H1 (cell line): Measurements from ENCODE around the gene CDON. TPM values are rescaled to one million over a fixed set of nuclear protein-coding genes. Genes with fewer than 3 reads are reported as not detected.

Experiments used
- CTCF ChIA-PET: fragments of 300-600 bp; sonication (Branson Sonifier 250); formaldehyde crosslinking; loops from one replicate; lab custom pipeline; 2021; ENCODE audit not compliant: partially characterized antibody; lab: Charles Lee
- POLR2A ChIA-PET: fragments of 300-600 bp; sonication (Branson Sonifier 250); formaldehyde crosslinking; loops from one replicate; lab custom pipeline; 2021; ENCODE audit warnings: inconsistent platforms; ENCODE audit not compliant: partially characterized antibody; lab: Charles Lee
- DNase-seq, 2 experiments: peaks; one replicate each; pipeline versions ENCODE4 v3.0.0 to v3.0.0-alpha.2; 2010 to 2022; ENCODE audit warnings: low spot score in 2 of 2, low read depth in 1 of 2, mixed read lengths in 1 of 2
- FAIRE-seq: peaks from 2 replicates; lab custom pipeline; 2011; peaks lifted over from hg19 to GRCh38; lab: Jason Lieb, UNC
- H2AFZ ChIP-seq: 2 replicates; pipeline ENCODE4 v1.8.1; 2012; ENCODE audit warnings: low read length, inconsistent platforms
- H2AK5ac ChIP-seq: 2 replicates; pipeline ENCODE4 v1.6.1; 2013; ENCODE audit warnings: low read depth, low read length
- H2BK120ac ChIP-seq: replicated peaks from 2 replicates; pipeline ENCODE3; 2013; ENCODE audit warnings: low read depth, low read length, inconsistent platforms
- H2BK12ac ChIP-seq: 2 replicates; pipeline ENCODE4 v1.6.1; 2013; ENCODE audit warnings: low read depth, low read length
- H2BK15ac ChIP-seq: 2 replicates; pipeline ENCODE4 v1.6.1; 2013; ENCODE audit warnings: low read length
- H2BK20ac ChIP-seq: 2 replicates; pipeline ENCODE4 v1.6.1; 2013; ENCODE audit warnings: low read length
- H2BK5ac ChIP-seq: 2 replicates; pipeline ENCODE4 v1.6.1; 2013; ENCODE audit warnings: low read depth, low read length
- H3K14ac ChIP-seq: 2 replicates; pipeline ENCODE4 v1.6.1; 2013; ENCODE audit warnings: inconsistent platforms; ENCODE audit not compliant: insufficient read length
- H3K18ac ChIP-seq: 2 replicates; pipeline ENCODE4 v1.6.1; 2013; ENCODE audit warnings: low read length; ENCODE audit errors: extremely low read depth
- H3K23ac ChIP-seq: 2 replicates; pipeline ENCODE4 v1.6.1; 2013; ENCODE audit warnings: inconsistent platforms; ENCODE audit not compliant: insufficient read length
- H3K23me2 ChIP-seq: 2 replicates; pipeline ENCODE4 v1.6.1; 2013; ENCODE audit warnings: low read depth, low read length
- H3K27ac ChIP-seq: 2 replicates; pipeline ENCODE4 v1.6.1; 2011; ENCODE audit warnings: low read depth, low read length, inconsistent platforms
- H3K27me3 ChIP-seq, 4 experiments: replicated peaks in 1 of 4; 1 replicate in 1 of 4; 2 replicates in 3 of 4; pipeline versions ENCODE4 v1.6.1 to v1.8.1; 2011 to 2013; ENCODE audit warnings: low read length in 3 of 4, mild to moderate bottlenecking in 3 of 4, inconsistent platforms in 2 of 4, mixed read lengths in 2 of 4, moderate library complexity in 1 of 4; ENCODE audit not compliant: control insufficient read depth in 3 of 4, insufficient read depth in 3 of 4; ENCODE audit errors: extremely low read depth in 1 of 4
- H3K36me3 ChIP-seq, 4 experiments: 2 replicates each; pipeline versions ENCODE4 v1.6.1 to v1.8.1; 2011 to 2013; ENCODE audit warnings: mild to moderate bottlenecking in 4 of 4, low read length in 3 of 4, moderate library complexity in 2 of 4, control low read depth in 1 of 4, inconsistent platforms in 1 of 4; ENCODE audit not compliant: insufficient read depth in 4 of 4, control insufficient read depth in 2 of 4
- H3K4ac ChIP-seq: replicated peaks from 2 replicates; pipeline ENCODE3; 2013; ENCODE audit warnings: low read length, low read depth, mixed read lengths, inconsistent platforms; ENCODE audit not compliant: insufficient read length
- H3K4me1 ChIP-seq, 4 experiments: replicated peaks in 1 of 4; 1 replicate in 1 of 4; 2 replicates in 3 of 4; pipeline versions ENCODE4 v1.6.1 to v1.8.1; 2011 to 2013; ENCODE audit warnings: low read length in 3 of 4, inconsistent platforms in 2 of 4, mixed read lengths in 1 of 4; ENCODE audit not compliant: insufficient read depth in 4 of 4, control insufficient read depth in 3 of 4
- H3K4me2 ChIP-seq, 2 experiments: 2 replicates each; pipeline versions ENCODE4 v1.6.1 to v1.8.1; 2011 to 2013; ENCODE audit warnings: low read depth in 2 of 2, low read length in 2 of 2, control low read depth in 1 of 2, inconsistent platforms in 1 of 2, mild to moderate bottlenecking in 1 of 2; ENCODE audit not compliant: insufficient read depth in 1 of 2
- H3K4me3 ChIP-seq, 4 experiments: fragments of 200-600, 300-600 bp in 1 of 4; sonication (generic), shearing (Covaris generic), sonication (Bioruptor Twin) in 1 of 4; 2 replicates each; pipeline versions ENCODE4 v1.5.1 to v1.8.1; 2011 to 2016; ENCODE audit warnings: low read length in 4 of 4, low read depth in 3 of 4, control low read depth in 2 of 4, inconsistent platforms in 2 of 4, mild to moderate bottlenecking in 2 of 4, mixed read lengths in 1 of 4, moderate library complexity in 1 of 4; ENCODE audit not compliant: insufficient read depth in 2 of 4; ENCODE audit errors: extremely low read depth in 1 of 4
- H3K56ac ChIP-seq: replicated peaks from 2 replicates; pipeline ENCODE3; 2013; ENCODE audit warnings: low read depth, mild to moderate bottlenecking, mixed read lengths, low read length, inconsistent platforms; ENCODE audit not compliant: insufficient read length
- H3K79me1 ChIP-seq: 2 replicates; pipeline ENCODE4 v1.6.1; 2013; ENCODE audit warnings: low read depth, low read length, control low read depth
- H3K79me2 ChIP-seq, 2 experiments: 2 replicates each; pipeline versions ENCODE4 v1.6.1 to v1.8.1; 2012 to 2013; ENCODE audit warnings: low read length in 2 of 2, mild to moderate bottlenecking in 2 of 2, inconsistent platforms in 1 of 2; ENCODE audit not compliant: insufficient read depth in 2 of 2, control insufficient read depth in 1 of 2
- H3K9ac ChIP-seq, 4 experiments: replicated peaks in 1 of 4; 1 replicate in 1 of 4; 2 replicates in 3 of 4; pipeline versions ENCODE4 v1.6.1 to v1.8.1; 2011 to 2013; ENCODE audit warnings: low read depth in 3 of 4, low read length in 3 of 4, control low read depth in 2 of 4, mild to moderate bottlenecking in 2 of 4, moderate library complexity in 2 of 4, inconsistent platforms in 1 of 4; ENCODE audit errors: extremely low read depth in 1 of 4
- H3K9me3 ChIP-seq, 2 experiments: 2 replicates each; pipeline versions ENCODE4 v1.6.1 to v1.8.1; 2012 to 2013; ENCODE audit warnings: mild to moderate bottlenecking in 2 of 2, moderate library complexity in 2 of 2, control low read depth in 1 of 2, inconsistent platforms in 1 of 2, low read depth in 1 of 2, low read length in 1 of 2, mixed read lengths in 1 of 2; ENCODE audit not compliant: insufficient read depth in 2 of 2
- H4K20me1 ChIP-seq, 2 experiments: replicated peaks in 1 of 2; 2 replicates each; pipeline versions ENCODE3 to v1.8.1; 2011 to 2013; ENCODE audit warnings: inconsistent platforms in 2 of 2, low read length in 2 of 2, mild to moderate bottlenecking in 1 of 2; ENCODE audit not compliant: insufficient read depth in 2 of 2, control insufficient read depth in 1 of 2
- H4K5ac ChIP-seq: 2 replicates; pipeline ENCODE4 v1.6.1; 2013; ENCODE audit warnings: low read length, low read depth, mixed read lengths, inconsistent platforms; ENCODE audit not compliant: insufficient read length
- H4K8ac ChIP-seq: 2 replicates; pipeline ENCODE4 v1.8.0; 2013; ENCODE audit warnings: mild to moderate bottlenecking, moderate library complexity, low read length, inconsistent platforms; ENCODE audit not compliant: insufficient read depth; ENCODE audit errors: extremely low read depth
- H4K91ac ChIP-seq: replicated peaks from 2 replicates; pipeline ENCODE3; 2013; ENCODE audit warnings: low read length, mixed read lengths, inconsistent platforms; ENCODE audit not compliant: insufficient read length
- WGBS, 2 experiments: shearing (Covaris generic) in 1 of 2; methylation state at CpG; one replicate each; pipeline versions ENCODE4 v1.1.6 to v1.1.7; 2013 to 2015; ENCODE audit warnings: low lambda C conversion rate in 2 of 2, mixed read lengths in 2 of 2, inconsistent platforms in 1 of 2, low coverage in 1 of 2, missing lambda C conversion rate in 1 of 2; ENCODE audit not compliant: insufficient replicate concordance in 2 of 2, insufficient coverage in 1 of 2, insufficient read length in 1 of 2; ENCODE audit errors: extremely low coverage in 1 of 2, missing lambda C conversion rate in 1 of 2; 5-methylcytosine and 5-hydroxymethylcytosine counted together
- polyA plus RNA-seq, 7 experiments: library from polyadenylated mRNA; depleted of rRNA in 3 of 7; stranded (reverse) in 5 of 7; unstranded in 2 of 7; fragments of >200 nt in 5 of 7; fragments of 200-250 nt in 2 of 7; gene quantifications; 1 replicate in 5 of 7; 2 replicates in 1 of 7; 4 replicates in 1 of 7; pipeline versions ENCODE4 v1.2.1 to v1.2.3, GENCODE V29; 2011 to 2013; ENCODE audit warnings: missing spikeins in 2 of 7, mixed read lengths in 2 of 7
- total RNA-seq: library from RNA; stranded (reverse); fragmentation: NEBNext Ultra II Directional; extraction: Animal tissue kit (Norgen Biotek cat#: 25700); gene quantifications from 2 replicates; pipeline ENCODE4 v1.2.1, GENCODE V29; 2021

CDON gene
- total and polyA plus RNA-seq, 2 of the 8 experiments (the other 6 are each of a cell fraction or from before 2014, with no cell fraction given), result 11.0 to 32.5 TPM

- no peak overlapping the region for H3K27ac ChIP-seq
- peaks cover 9 to 27% (median 22%) of the 10 kb centered on the region in 4 experiments for H3K4me1 ChIP-seq
- no peak overlapping the region for H4K91ac ChIP-seq
- no peak overlapping the region for H2BK120ac ChIP-seq
- DNase-seq (no peak), FAIRE-seq (no peak)
- H4K8ac ChIP-seq, result no peak overlapping the region
- no peaks in the 10 kb centered on the region for H3K79me1 ChIP-seq
- no peak overlapping the region for H2BK15ac ChIP-seq
- H4K20me1 ChIP-seq, result no peaks in the 10 kb centered on the region
- H3K36me3 ChIP-seq, result no peaks in the 10 kb centered on the region
- H3K9ac ChIP-seq, result no peak overlapping the region
- no peaks in the 10 kb centered on the region for H3K79me2 ChIP-seq
- H3K14ac ChIP-seq, result no peak overlapping the region
- no peaks in the 10 kb centered on the region for H3K9me3 ChIP-seq
- H2BK20ac ChIP-seq, result no peak overlapping the region
- H3K23ac ChIP-seq, result no peak overlapping the region
- H2BK5ac ChIP-seq, result no peak overlapping the region
- WGBS, 2 experiments, result 75% methylated on average over 5 of the region's 5 CpGs; no CpG with 5 or more reads in 1 of the 2 experiments
- H3K18ac ChIP-seq, result no peak overlapping the region
- H2AFZ ChIP-seq, result no peak overlapping the region
- H2BK12ac ChIP-seq, result no peak overlapping the region
- ChIA-PET POLR2A (interaction anchor here (1.5 kb wide), 1 partner anchor 18 kb away, joined by 9 read pairs; no protein-coding TSS in a partner anchor), CTCF (interaction anchor here (1.1 to 2.0 kb wide), 9 partner anchors 8 to 167 kb away, joined by 3 to 7 read pairs (median 3); no protein-coding TSS in a partner anchor)
- no peak overlapping the region for H3K4ac ChIP-seq
- H2AK5ac ChIP-seq, result no peak overlapping the region
- H3K4me2 ChIP-seq, result no peak overlapping the region
- no peaks in the 10 kb centered on the region; a peak in 1 of 7 replicates for H3K27me3 ChIP-seq
- H4K5ac ChIP-seq, result no peak overlapping the region
- H3K56ac ChIP-seq, result no peak overlapping the region
- no peak overlapping the region for H3K4me3 ChIP-seq
- no peaks in the 10 kb centered on the region for H3K23me2 ChIP-seq
Observed at GRCh38 chr11:126086248-126086647, 23.6 kb upstream of the CDON start.
